Measurements from ENCODE around the gene RMND1. TPM values are rescaled to one million over a fixed set of nuclear protein-coding genes. Genes with fewer than 3 reads are reported as not detected.

The RMND1 gene
- polyA plus RNA-seq, 2 of the 4 experiments (the other 2 are of a cell fraction) = 11.7 to 13.1 TPM

- CTCF ChIA-PET = interaction anchor here (1.2 kb wide), 1 partner anchor 24 kb away, joined by 3 read pairs; no protein-coding TSS in a partner anchor
- TF ChIP-seq RAD21 (conservative IDR thresholded peaks at IDR 0.05 in 1 of 2, IDR thresholded peaks at IDR 0.05 in 1 of 2) (0 out of 5 replicates have a peak, but pooled peaks of 1 of the 2 experiments have one; percentile 10), PBX3 (IDR thresholded peaks at IDR 0.05) (no peak), KDM1A (IDR thresholded peaks at IDR 0.05; ENCODE audit: low read depth) (no peak), ZNF302 (CRISPR knock-in tag; IDR thresholded peaks at IDR 0.05) (no peak), JUNB (IDR thresholded peaks at IDR 0.05) (no peak)
- H3K27ac ChIP-seq = no peak overlapping the region
- ATAC-seq = peak in 1 of 2 experiments; percentile 55; a peak in 2 of 6 replicates
- POLR2A ChIA-PET = no interaction called here
- no peak for DNase-seq (ENCODE audit: low read depth in 1 of 2, low spot score in 1 of 2)
- no peaks in the 10 kb centered on the region for H3K4me1 ChIP-seq
- FAIRE-seq = no peak
- H3K4me2 ChIP-seq = no peak overlapping the region
- H3K9me3 ChIP-seq = no peaks in the 10 kb centered on the region
- 91% methylated on average over 3 of the region's 3 CpGs for WGBS (ENCODE audit: missing lambda C conversion rate)
- no peak overlapping the region for H3K4me3 ChIP-seq
Observed at GRCh38 chr6:151430886-151431285, 21.0 kb downstream of the RMND1 start.

GRCh38 chr6:151428093-151428735 is 23.7 kb downstream of the RMND1 start:
- no peak overlapping the region for H3K4me3 ChIP-seq
- ChIA-PET POLR2A (no interaction called here), CTCF (no interaction called here)
- no peak for FAIRE-seq
- H3K4me1 ChIP-seq = no peaks in the 10 kb centered on the region
- no peak overlapping the region for H3K4me2 ChIP-seq
- ATAC-seq = no peak
- TF ChIP-seq RNF2 (IDR thresholded peaks at IDR 0.05; ENCODE audit: borderline replicate concordance, low read depth) = no peak
- TF ChIP-seq ZNF302 (CRISPR knock-in tag; IDR thresholded peaks at IDR 0.05) = no peak
- H3K27ac ChIP-seq = no peak overlapping the region
- DNase-seq (ENCODE audit: low read depth in 1 of 2, low spot score in 1 of 2) = no peak
- 76% methylated on average over 4 of the region's 4 CpGs for WGBS (ENCODE audit: missing lambda C conversion rate)
- H3K9me3 ChIP-seq = no peaks in the 10 kb centered on the region

- FAIRE-seq (no peak), ATAC-seq (no peak; a peak in 1 of 6 replicates), DNase-seq (ENCODE audit: low read depth in 1 of 2, low spot score in 1 of 2) (no peak)
- 78% methylated on average over 4 of the region's 4 CpGs for WGBS (ENCODE audit: missing lambda C conversion rate)
- Histone ChIP-seq H3K27ac (no peak overlapping the region), H3K9me3 (no peaks in the 10 kb centered on the region), H3K4me2 (no peak overlapping the region), H3K4me3 (no peak overlapping the region), H3K4me1 (no peaks in the 10 kb centered on the region)
- no peak for TF ChIP-seq RARB (CRISPR knock-in tag; IDR thresholded peaks at IDR 0.05)
- TF ChIP-seq RAD21 (conservative IDR thresholded peaks at IDR 0.05 in 1 of 2, IDR thresholded peaks at IDR 0.05 in 1 of 2) = no peak
- no peak for TF ChIP-seq FOSL2 (IDR thresholded peaks at IDR 0.05)
- TF ChIP-seq FOSL2 (CRISPR knock-in tag; IDR thresholded peaks at IDR 0.05) = no peak
- no peak for TF ChIP-seq TP53 (CRISPR knock-in tag; IDR thresholded peaks at IDR 0.05)
- no peak for TF ChIP-seq ZC3H11A (IDR thresholded peaks at IDR 0.05)
- no peak for TF ChIP-seq TFCP2L1 (CRISPR knock-in tag; IDR thresholded peaks at IDR 0.05)
- no peak for TF ChIP-seq EHF (CRISPR knock-in tag; IDR thresholded peaks at IDR 0.05)
- no peak for TF ChIP-seq CHD4 (IDR thresholded peaks at IDR 0.05; ENCODE audit: borderline replicate concordance)
- no peak for TF ChIP-seq CBX2 (IDR thresholded peaks at IDR 0.05; ENCODE audit: borderline replicate concordance, low read depth)
- TF ChIP-seq FOSB (CRISPR knock-in tag; IDR thresholded peaks at IDR 0.05) = no peak
- no peak for TF ChIP-seq ATOH8 (CRISPR knock-in tag; IDR thresholded peaks at IDR 0.05; ENCODE audit: low read depth)
- no peak for TF ChIP-seq HOXA7 (CRISPR knock-in tag; IDR thresholded peaks at IDR 0.05)
- TF ChIP-seq E2F6 (IDR thresholded peaks at IDR 0.05; ENCODE audit: borderline replicate concordance, low read depth) = no peak
- TF ChIP-seq CEBPB (IDR thresholded peaks at IDR 0.05) = no peak
- no peak for TF ChIP-seq POLR2AphosphoS2 (conservative IDR thresholded peaks at IDR 0.05; ENCODE audit: low read length)
- TF ChIP-seq KDM5A (IDR thresholded peaks at IDR 0.05) = no peak
- CTCF ChIA-PET = interaction anchor here (1.2 kb wide), 1 partner anchor 20 kb away, joined by 4 read pairs; no protein-coding TSS in a partner anchor
- POLR2A ChIA-PET = no interaction called here
Observed at GRCh38 chr6:151425561-151425960, 26.4 kb downstream of the RMND1 start.
